H1 (cell line): ENCODE results near the gene POFUT2. TPM values are rescaled to one million over a fixed set of nuclear protein-coding genes. Genes with fewer than 3 reads are reported as not detected.
A peak's percentile ranks its signal among the peaks of the same experiment; 100 is the strongest.

Source experiments
- KDM1A ChIP-seq: fragments of 200-600, 300-600 bp; sonication (generic); IDR thresholded peaks from 2 replicates; pipeline ENCODE4 v1.7.1; 2016; ENCODE audit warnings: mild to moderate bottlenecking, low read length, borderline replicate concordance
- POLR2A ChIP-seq, 2 experiments: IDR thresholded peaks; 1 replicate in 1 of 2; 2 replicates in 1 of 2; pipeline ENCODE4 v1.6.1; 2011; ENCODE audit warnings: low read depth in 2 of 2, low read length in 2 of 2, mild to moderate bottlenecking in 2 of 2; ENCODE audit errors: control extremely low read depth in 1 of 2
- polyA plus RNA-seq, 7 experiments: library from polyadenylated mRNA; depleted of rRNA in 3 of 7; stranded (reverse) in 5 of 7; unstranded in 2 of 7; fragments of >200 nt in 5 of 7; fragments of 200-250 nt in 2 of 7; gene quantifications; 1 replicate in 5 of 7; 2 replicates in 1 of 7; 4 replicates in 1 of 7; pipeline versions ENCODE4 v1.2.1 to v1.2.3, GENCODE V29; 2011 to 2013; ENCODE audit warnings: missing spikeins in 2 of 7, mixed read lengths in 2 of 7
- total RNA-seq: library from RNA; stranded (reverse); fragmentation: NEBNext Ultra II Directional; extraction: Animal tissue kit (Norgen Biotek cat#: 25700); gene quantifications from 2 replicates; pipeline ENCODE4 v1.2.1, GENCODE V29; 2021
- TF ChIP-seq, protein P1 (sequence below): fragments of 300-600 bp; sonication (generic); IDR thresholded peaks from 2 replicates; pipeline ENCODE4 v1.7.1; 2012; ENCODE audit warnings: low read length, moderate library complexity, mild to moderate bottlenecking, inconsistent platforms; ENCODE audit not compliant: insufficient replicate concordance

Gene POFUT2
- total and polyA plus RNA-seq, 2 of the 8 experiments (the other 6 are each of a cell fraction or from before 2014, with no cell fraction given), result 13.7 to 32.1 TPM

DNA sequence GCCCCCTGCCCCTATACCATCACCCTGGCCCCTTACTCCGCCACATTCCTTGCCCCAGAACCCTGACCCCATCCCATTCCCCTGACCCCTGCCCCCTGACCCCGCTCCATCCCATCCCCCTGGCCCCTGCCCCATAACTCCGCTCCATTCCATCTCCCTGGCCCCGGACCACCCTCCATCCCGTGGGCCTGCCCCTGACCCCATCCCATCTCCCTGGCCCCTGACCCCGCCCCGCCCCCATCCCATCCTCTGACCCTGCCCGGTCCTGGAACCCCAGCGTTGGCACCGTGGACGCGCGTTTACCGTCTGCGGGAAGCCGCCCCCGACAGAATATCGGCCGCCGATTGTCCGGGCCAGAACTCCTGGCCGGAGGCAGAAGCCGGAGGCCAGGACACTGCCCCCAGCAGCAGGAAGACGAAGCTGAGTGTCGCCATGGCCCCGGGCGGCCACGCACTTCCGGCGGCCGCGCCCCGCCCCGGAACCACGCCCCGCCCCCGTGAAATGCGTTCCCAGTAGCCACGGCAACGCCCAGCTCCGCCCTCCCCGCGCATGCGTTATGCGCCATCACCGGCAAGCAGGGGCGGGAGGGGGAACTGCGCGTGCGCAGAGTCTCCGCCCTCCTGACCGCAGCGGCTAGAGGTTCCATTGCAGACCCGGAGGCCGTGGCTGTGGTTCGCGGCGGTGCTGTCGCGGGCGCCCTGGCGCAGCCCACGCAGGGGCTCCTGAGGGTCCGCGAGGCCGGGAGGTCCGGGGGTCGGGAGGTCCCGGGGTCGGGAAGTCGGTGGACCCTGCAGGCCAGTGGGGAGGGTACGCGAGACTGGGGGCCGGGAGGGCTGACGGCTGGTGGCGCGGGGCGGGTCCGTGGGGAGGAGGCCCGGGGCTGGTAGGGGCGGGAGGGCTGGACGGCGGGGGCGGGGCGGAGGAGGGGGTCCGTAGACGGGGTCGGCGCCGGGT is at the start of gene POFUT2 (continued):
- TF ChIP-seq, protein P1, sequence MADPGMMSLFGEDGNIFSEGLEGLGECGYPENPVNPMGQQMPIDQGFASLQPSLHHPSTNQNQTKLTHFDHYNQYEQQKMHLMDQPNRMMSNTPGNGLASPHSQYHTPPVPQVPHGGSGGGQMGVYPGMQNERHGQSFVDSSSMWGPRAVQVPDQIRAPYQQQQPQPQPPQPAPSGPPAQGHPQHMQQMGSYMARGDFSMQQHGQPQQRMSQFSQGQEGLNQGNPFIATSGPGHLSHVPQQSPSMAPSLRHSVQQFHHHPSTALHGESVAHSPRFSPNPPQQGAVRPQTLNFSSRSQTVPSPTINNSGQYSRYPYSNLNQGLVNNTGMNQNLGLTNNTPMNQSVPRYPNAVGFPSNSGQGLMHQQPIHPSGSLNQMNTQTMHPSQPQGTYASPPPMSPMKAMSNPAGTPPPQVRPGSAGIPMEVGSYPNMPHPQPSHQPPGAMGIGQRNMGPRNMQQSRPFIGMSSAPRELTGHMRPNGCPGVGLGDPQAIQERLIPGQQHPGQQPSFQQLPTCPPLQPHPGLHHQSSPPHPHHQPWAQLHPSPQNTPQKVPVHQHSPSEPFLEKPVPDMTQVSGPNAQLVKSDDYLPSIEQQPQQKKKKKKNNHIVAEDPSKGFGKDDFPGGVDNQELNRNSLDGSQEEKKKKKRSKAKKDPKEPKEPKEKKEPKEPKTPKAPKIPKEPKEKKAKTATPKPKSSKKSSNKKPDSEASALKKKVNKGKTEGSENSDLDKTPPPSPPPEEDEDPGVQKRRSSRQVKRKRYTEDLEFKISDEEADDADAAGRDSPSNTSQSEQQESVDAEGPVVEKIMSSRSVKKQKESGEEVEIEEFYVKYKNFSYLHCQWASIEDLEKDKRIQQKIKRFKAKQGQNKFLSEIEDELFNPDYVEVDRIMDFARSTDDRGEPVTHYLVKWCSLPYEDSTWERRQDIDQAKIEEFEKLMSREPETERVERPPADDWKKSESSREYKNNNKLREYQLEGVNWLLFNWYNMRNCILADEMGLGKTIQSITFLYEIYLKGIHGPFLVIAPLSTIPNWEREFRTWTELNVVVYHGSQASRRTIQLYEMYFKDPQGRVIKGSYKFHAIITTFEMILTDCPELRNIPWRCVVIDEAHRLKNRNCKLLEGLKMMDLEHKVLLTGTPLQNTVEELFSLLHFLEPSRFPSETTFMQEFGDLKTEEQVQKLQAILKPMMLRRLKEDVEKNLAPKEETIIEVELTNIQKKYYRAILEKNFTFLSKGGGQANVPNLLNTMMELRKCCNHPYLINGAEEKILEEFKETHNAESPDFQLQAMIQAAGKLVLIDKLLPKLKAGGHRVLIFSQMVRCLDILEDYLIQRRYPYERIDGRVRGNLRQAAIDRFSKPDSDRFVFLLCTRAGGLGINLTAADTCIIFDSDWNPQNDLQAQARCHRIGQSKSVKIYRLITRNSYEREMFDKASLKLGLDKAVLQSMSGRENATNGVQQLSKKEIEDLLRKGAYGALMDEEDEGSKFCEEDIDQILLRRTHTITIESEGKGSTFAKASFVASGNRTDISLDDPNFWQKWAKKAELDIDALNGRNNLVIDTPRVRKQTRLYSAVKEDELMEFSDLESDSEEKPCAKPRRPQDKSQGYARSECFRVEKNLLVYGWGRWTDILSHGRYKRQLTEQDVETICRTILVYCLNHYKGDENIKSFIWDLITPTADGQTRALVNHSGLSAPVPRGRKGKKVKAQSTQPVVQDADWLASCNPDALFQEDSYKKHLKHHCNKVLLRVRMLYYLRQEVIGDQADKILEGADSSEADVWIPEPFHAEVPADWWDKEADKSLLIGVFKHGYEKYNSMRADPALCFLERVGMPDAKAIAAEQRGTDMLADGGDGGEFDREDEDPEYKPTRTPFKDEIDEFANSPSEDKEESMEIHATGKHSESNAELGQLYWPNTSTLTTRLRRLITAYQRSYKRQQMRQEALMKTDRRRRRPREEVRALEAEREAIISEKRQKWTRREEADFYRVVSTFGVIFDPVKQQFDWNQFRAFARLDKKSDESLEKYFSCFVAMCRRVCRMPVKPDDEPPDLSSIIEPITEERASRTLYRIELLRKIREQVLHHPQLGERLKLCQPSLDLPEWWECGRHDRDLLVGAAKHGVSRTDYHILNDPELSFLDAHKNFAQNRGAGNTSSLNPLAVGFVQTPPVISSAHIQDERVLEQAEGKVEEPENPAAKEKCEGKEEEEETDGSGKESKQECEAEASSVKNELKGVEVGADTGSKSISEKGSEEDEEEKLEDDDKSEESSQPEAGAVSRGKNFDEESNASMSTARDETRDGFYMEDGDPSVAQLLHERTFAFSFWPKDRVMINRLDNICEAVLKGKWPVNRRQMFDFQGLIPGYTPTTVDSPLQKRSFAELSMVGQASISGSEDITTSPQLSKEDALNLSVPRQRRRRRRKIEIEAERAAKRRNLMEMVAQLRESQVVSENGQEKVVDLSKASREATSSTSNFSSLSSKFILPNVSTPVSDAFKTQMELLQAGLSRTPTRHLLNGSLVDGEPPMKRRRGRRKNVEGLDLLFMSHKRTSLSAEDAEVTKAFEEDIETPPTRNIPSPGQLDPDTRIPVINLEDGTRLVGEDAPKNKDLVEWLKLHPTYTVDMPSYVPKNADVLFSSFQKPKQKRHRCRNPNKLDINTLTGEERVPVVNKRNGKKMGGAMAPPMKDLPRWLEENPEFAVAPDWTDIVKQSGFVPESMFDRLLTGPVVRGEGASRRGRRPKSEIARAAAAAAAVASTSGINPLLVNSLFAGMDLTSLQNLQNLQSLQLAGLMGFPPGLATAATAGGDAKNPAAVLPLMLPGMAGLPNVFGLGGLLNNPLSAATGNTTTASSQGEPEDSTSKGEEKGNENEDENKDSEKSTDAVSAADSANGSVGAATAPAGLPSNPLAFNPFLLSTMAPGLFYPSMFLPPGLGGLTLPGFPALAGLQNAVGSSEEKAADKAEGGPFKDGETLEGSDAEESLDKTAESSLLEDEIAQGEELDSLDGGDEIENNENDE, result no peak
- peak in 1 of 2 experiments; percentile 41; a peak in 1 of 3 replicates for TF ChIP-seq POLR2A (IDR thresholded peaks at IDR 0.05; ENCODE audit: control extremely low read depth in 1 of 2, low read depth in 2 of 2, low read length in 2 of 2)
- no peak for TF ChIP-seq KDM1A
